ENCODE data around the gene SFT2D2.
A peak's percentile ranks its signal among the peaks of the same experiment; 100 is the strongest.
"Not testable (repeated sequence)": the region's sequence is repeated elsewhere in the genome, so short reads cannot be mapped to it uniquely, and the experiment has no call there.

The SFT2D2 gene

GRCh38 chr1:168225476-168226190 is at the start of gene SFT2D2:
TSS of gene SFT2D2 (plus strand) at chr1:168226004. CDS start at chr1:168226080, 76 bp downstream.
- no peaks in the 10 kb centered on the region for H3K9me3 ChIP-seq (ENCODE audit: control insufficient read depth in 1 of 2, low read length in 2 of 2)
- H3K4me1 ChIP-seq (ENCODE audit: control insufficient read depth in 1 of 2, insufficient read depth in 2 of 2, low read length in 2 of 2): peaks cover 17 to 23% of the 10 kb centered on the region in 2 donors
- H3K36me3 ChIP-seq (ENCODE audit: control insufficient read depth in 1 of 2, insufficient read depth in 2 of 2, low read length in 2 of 2): peaks cover 6% of the 10 kb centered on the region in 2 donors
- peak within 1 kb of the TSS; percentile 72 to 91 for H3K4me3 ChIP-seq (ENCODE audit: low read depth in 1 of 2, low read length in 2 of 2)
- no peaks in the 10 kb centered on the region for H3K27me3 ChIP-seq (ENCODE audit: low read depth, low read length)
- peak within 1 kb of the TSS; percentile 79 for H3K27ac ChIP-seq (ENCODE audit: low read length)

- peak overlapping the region; percentile 79 to 91 for H3K4me3 ChIP-seq (ENCODE audit: low read depth in 1 of 2, low read length in 2 of 2)
- no peaks in the 10 kb centered on the region for H3K9me3 ChIP-seq (ENCODE audit: control insufficient read depth in 1 of 2, low read length in 2 of 2)
- H3K36me3 ChIP-seq (ENCODE audit: control insufficient read depth in 1 of 2, insufficient read depth in 2 of 2, low read length in 2 of 2): no peaks in the 10 kb centered on the region
- peak overlapping the region; percentile 88 for H3K27ac ChIP-seq (ENCODE audit: low read length)
- peaks cover 0 to 7% of the 10 kb centered on the region in 2 donors for H3K4me1 ChIP-seq (ENCODE audit: control insufficient read depth in 1 of 2, insufficient read depth in 2 of 2, low read length in 2 of 2)
- no peaks in the 10 kb centered on the region for H3K27me3 ChIP-seq (ENCODE audit: low read depth, low read length)
These were observed 47.6 kb upstream of the SFT2D2 start for GRCh38 chr1:168178227-168178637.

- Histone ChIP-seq H3K4me3 (ENCODE audit: low read depth in 1 of 2, low read length in 2 of 2) (peak within 1 kb of the TSS; percentile 79 to 91), H3K27me3 (ENCODE audit: low read depth, low read length) (no peaks in the 10 kb centered on the region), H3K27ac (ENCODE audit: low read length) (peak within 1 kb of the TSS; percentile 88), H3K36me3 (ENCODE audit: control insufficient read depth in 1 of 2, insufficient read depth in 2 of 2, low read length in 2 of 2) (no peaks in the 10 kb centered on the region), H3K9me3 (ENCODE audit: control insufficient read depth in 1 of 2, low read length in 2 of 2) (no peaks in the 10 kb centered on the region), H3K4me1 (ENCODE audit: control insufficient read depth in 1 of 2, insufficient read depth in 2 of 2, low read length in 2 of 2) (peaks cover 0 to 7% of the 10 kb centered on the region in 2 donors)
These were observed 47.0 kb upstream of the SFT2D2 start, which contains the start of gene TIPRL for GRCh38 chr1:168178638-168179437. TSS of gene TIPRL (plus strand) at chr1:168178962. CDS start at chr1:168179078, 116 bp downstream.

GRCh38 chr1:168179438-168180147 is 46.2 kb upstream of the SFT2D2 start:
- Histone ChIP-seq H3K27me3 (ENCODE audit: low read depth, low read length) (no peaks in the 10 kb centered on the region), H3K4me3 (ENCODE audit: low read depth in 1 of 2, low read length in 2 of 2) (peak overlapping the region; percentile 79 to 91), H3K4me1 (ENCODE audit: control insufficient read depth in 1 of 2, insufficient read depth in 2 of 2, low read length in 2 of 2) (peaks cover 0 to 7% of the 10 kb centered on the region in 2 donors), H3K9me3 (ENCODE audit: control insufficient read depth in 1 of 2, low read length in 2 of 2) (no peaks in the 10 kb centered on the region), H3K27ac (ENCODE audit: low read length) (peak overlapping the region; percentile 88), H3K36me3 (ENCODE audit: control insufficient read depth in 1 of 2, insufficient read depth in 2 of 2, low read length in 2 of 2) (no peaks in the 10 kb centered on the region)

- Histone ChIP-seq H3K27me3 (ENCODE audit: low read depth, low read length) (no peaks in the 10 kb centered on the region), H3K9me3 (ENCODE audit: control insufficient read depth in 1 of 2, low read length in 2 of 2) (no peaks in the 10 kb centered on the region), H3K4me1 (ENCODE audit: control insufficient read depth in 1 of 2, insufficient read depth in 2 of 2, low read length in 2 of 2) (peaks cover 0 to 7% of the 10 kb centered on the region in 2 donors), H3K4me3 (ENCODE audit: low read depth in 1 of 2, low read length in 2 of 2) (peak overlapping the region; percentile 79 to 91), H3K27ac (ENCODE audit: low read length) (peak overlapping the region; percentile 88), H3K36me3 (ENCODE audit: control insufficient read depth in 1 of 2, insufficient read depth in 2 of 2, low read length in 2 of 2) (no peaks in the 10 kb centered on the region)
These were observed 45.7 kb upstream of the SFT2D2 start for GRCh38 chr1:168180148-168180524.

DNA sequence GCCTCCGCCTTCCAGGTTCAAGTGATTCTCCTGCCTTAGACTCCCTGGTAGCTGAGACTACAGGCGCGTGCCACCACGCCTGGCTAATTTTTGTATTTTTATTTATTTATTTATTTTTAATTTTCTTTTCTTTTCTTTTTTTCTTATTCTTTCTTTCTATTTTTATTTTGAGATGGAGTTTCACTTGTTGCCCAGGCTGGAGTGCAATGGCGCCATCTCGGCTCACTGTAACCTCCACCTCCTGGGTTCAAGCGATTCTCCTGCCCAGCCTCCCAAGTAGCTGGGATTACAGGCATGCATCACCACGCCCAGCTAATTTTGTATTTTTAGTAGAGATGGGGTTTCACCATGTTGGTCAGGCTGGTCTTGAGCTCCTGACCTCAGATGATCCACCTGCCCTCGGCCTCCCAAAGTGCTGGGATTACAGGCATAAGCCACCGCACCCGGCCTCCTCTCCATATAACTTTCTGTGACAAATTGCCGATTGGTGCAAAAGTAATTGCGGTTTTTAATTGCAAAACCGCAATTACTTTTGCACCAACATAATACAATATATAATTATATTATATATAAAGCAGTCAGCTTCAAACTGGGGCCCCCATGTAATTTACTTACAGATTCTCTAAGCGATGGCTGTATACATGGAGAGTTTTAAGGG is 44.6 kb upstream of the SFT2D2 start:
- H3K27me3 ChIP-seq (ENCODE audit: low read depth, low read length); H3K36me3 ChIP-seq (ENCODE audit: control insufficient read depth in 1 of 2, insufficient read depth in 2 of 2, low read length in 2 of 2); H3K4me1 ChIP-seq (ENCODE audit: control insufficient read depth in 1 of 2, insufficient read depth in 2 of 2, low read length in 2 of 2); H3K9me3 ChIP-seq (ENCODE audit: control insufficient read depth in 1 of 2, low read length in 2 of 2); H3K27ac ChIP-seq (ENCODE audit: low read length); H3K4me3 ChIP-seq (ENCODE audit: low read depth in 1 of 2, low read length in 2 of 2): not testable (repeated sequence)

DNA sequence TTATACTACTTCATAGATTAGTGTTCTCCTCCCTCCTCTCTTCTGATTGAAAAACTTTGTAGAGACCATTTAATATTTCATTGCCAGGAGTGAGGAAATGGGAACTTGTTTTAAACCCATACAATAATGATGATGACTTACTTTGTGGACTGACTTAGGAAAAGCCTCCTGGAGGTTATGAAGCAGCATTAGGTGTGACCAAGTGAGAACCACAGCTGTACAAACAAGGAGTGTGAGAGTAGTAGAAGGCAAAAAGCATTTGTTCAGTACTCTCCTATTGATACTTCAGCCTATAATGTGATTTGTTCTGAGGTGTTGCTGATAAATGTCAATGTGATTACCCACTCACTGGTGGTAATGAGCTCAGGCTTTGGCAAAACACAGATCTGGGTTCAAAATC is 38.6 kb upstream of the SFT2D2 start:
- peaks cover 12 to 16% of the 10 kb centered on the region in 2 donors for H3K36me3 ChIP-seq (ENCODE audit: control insufficient read depth in 1 of 2, insufficient read depth in 2 of 2, low read length in 2 of 2)
- H3K27ac ChIP-seq (ENCODE audit: low read length): no peak overlapping the region
- H3K4me1 ChIP-seq (ENCODE audit: control insufficient read depth in 1 of 2, insufficient read depth in 2 of 2, low read length in 2 of 2): no peaks in the 10 kb centered on the region

GRCh38 chr1:168190403-168190802 is 35.4 kb upstream of the SFT2D2 start:
- Histone ChIP-seq H3K4me1 (ENCODE audit: control insufficient read depth in 1 of 2, insufficient read depth in 2 of 2, low read length in 2 of 2) (no peaks in the 10 kb centered on the region), H3K4me3 (ENCODE audit: low read depth in 1 of 2, low read length in 2 of 2) (no peak overlapping the region), H3K9me3 (ENCODE audit: control insufficient read depth in 1 of 2, low read length in 2 of 2) (no peaks in the 10 kb centered on the region), H3K27me3 (ENCODE audit: low read depth, low read length) (no peaks in the 10 kb centered on the region), H3K36me3 (ENCODE audit: control insufficient read depth in 1 of 2, insufficient read depth in 2 of 2, low read length in 2 of 2) (peaks cover 19 to 21% of the 10 kb centered on the region in 2 donors), H3K27ac (ENCODE audit: low read length) (no peak overlapping the region)

More for the DNA sequence above, 38.6 kb upstream of the SFT2D2 start:
- Histone ChIP-seq H3K9me3 (ENCODE audit: control insufficient read depth in 1 of 2, low read length in 2 of 2) (no peaks in the 10 kb centered on the region), H3K27me3 (ENCODE audit: low read depth, low read length) (no peaks in the 10 kb centered on the region), H3K4me3 (ENCODE audit: low read depth in 1 of 2, low read length in 2 of 2) (no peak overlapping the region)

- H3K36me3 ChIP-seq (ENCODE audit: control insufficient read depth in 1 of 2, insufficient read depth in 2 of 2, low read length in 2 of 2): peaks cover 22 to 30% of the 10 kb centered on the region in 2 donors
- no peaks in the 10 kb centered on the region for H3K9me3 ChIP-seq (ENCODE audit: control insufficient read depth in 1 of 2, low read length in 2 of 2)
- H3K4me1 ChIP-seq (ENCODE audit: control insufficient read depth in 1 of 2, insufficient read depth in 2 of 2, low read length in 2 of 2): no peaks in the 10 kb centered on the region
- no peaks in the 10 kb centered on the region for H3K27me3 ChIP-seq (ENCODE audit: low read depth, low read length)
- H3K4me3 ChIP-seq (ENCODE audit: low read depth in 1 of 2, low read length in 2 of 2): no peak overlapping the region
- no peak overlapping the region for H3K27ac ChIP-seq (ENCODE audit: low read length)
These were observed 30.3 kb upstream of the SFT2D2 start for GRCh38 chr1:168195199-168196135.

GRCh38 chr1:168199056-168199455 is 26.7 kb upstream of the SFT2D2 start:
- Histone ChIP-seq H3K4me3 (ENCODE audit: low read depth in 1 of 2, low read length in 2 of 2) (no peak overlapping the region), H3K27me3 (ENCODE audit: low read depth, low read length) (no peaks in the 10 kb centered on the region), H3K36me3 (ENCODE audit: control insufficient read depth in 1 of 2, insufficient read depth in 2 of 2, low read length in 2 of 2) (peaks cover 37% of the 10 kb centered on the region in 2 donors), H3K27ac (ENCODE audit: low read length) (no peak overlapping the region), H3K9me3 (ENCODE audit: control insufficient read depth in 1 of 2, low read length in 2 of 2) (no peaks in the 10 kb centered on the region), H3K4me1 (ENCODE audit: control insufficient read depth in 1 of 2, insufficient read depth in 2 of 2, low read length in 2 of 2) (no peaks in the 10 kb centered on the region)

Data from muscle layer of duodenum (tissue), 2 donors.